PC-3 (cell line): ENCODE measurements around the gene RARRES2.

Experiments used
- CTCF ChIP-seq: fragments of 300-600 bp; sonication (generic); conservative IDR thresholded peaks from 2 replicates; pipeline ENCODE4 v1.5.1; 2017; ENCODE audit warnings: antibody characterized with exemption, low read depth, mild to moderate bottlenecking, low read length
- EZH2 ChIP-seq: fragments of 300-600 bp; sonication (generic); IDR thresholded peaks from one replicate; pipeline ENCODE4 v1.6.1; 2017; ENCODE audit warnings: antibody characterized with exemption, mild to moderate bottlenecking, low read length; ENCODE audit not compliant: unreplicated experiment
- EZH2phosphoT487 ChIP-seq: fragments of 300-600 bp; sonication (generic); IDR thresholded peaks from 2 replicates; pipeline ENCODE4 v1.6.1; 2018; ENCODE audit warnings: mild to moderate bottlenecking, antibody characterized with exemption, low read length, borderline replicate concordance

- TF ChIP-seq CTCF (no peak), EZH2 (no peak), EZH2phosphoT487 (no peak)
These were observed 35.8 kb upstream of the RARRES2 start for GRCh38 chr7:150377196-150377595.
